IMR-90 (cell line): ENCODE results near the gene ROBO4. TPM values are rescaled to one million over a fixed set of nuclear protein-coding genes. Genes with fewer than 3 reads are reported as not detected.

Source experiments
- ATAC-seq: fragments of 200-7000 bp; cut with Tn5 transposase; 2 replicates; pipeline ENCODE4 v1.9.1; 2020; ENCODE audit warnings: low read depth, mild to moderate bottlenecking, moderate library complexity
- BruUV-seq: library from RNA; stranded (reverse); fragments of 400-500 nt; replicated peaks from 2 replicates; lab custom pipeline; 2021; lab: Mats Ljungman, UMichigan
- CTCF ChIA-PET: fragments of 300-600 bp; formaldehyde crosslinking; extraction: SDS; loops from one replicate; lab custom pipeline; 2021; ENCODE audit warnings: antibody characterized with exemption; lab: Yijun Ruan, JAX
- POLR2A ChIA-PET: fragments of 300-600 bp; sonication (Branson Sonifier 250); formaldehyde crosslinking; loops from one replicate; lab custom pipeline; 2022; ENCODE audit warnings: antibody characterized with exemption; ENCODE audit not compliant: unreplicated experiment; lab: Charles Lee
- DNase-seq: peaks from one replicate; pipeline ENCODE4 v3.0.0; 2013
- H2AFZ ChIP-seq: replicated peaks from 2 replicates; pipeline ENCODE3; 2013; ENCODE audit warnings: low read length, mild to moderate bottlenecking; ENCODE audit not compliant: poor library complexity
- H2AK5ac ChIP-seq: 2 replicates; pipeline ENCODE4 v1.6.1; 2013; ENCODE audit warnings: low read depth, low read length, inconsistent platforms
- H2AK9ac ChIP-seq: replicated peaks from 2 replicates; pipeline ENCODE3; 2013; ENCODE audit warnings: mild to moderate bottlenecking, low read depth, low read length, moderate library complexity; ENCODE audit not compliant: poor library complexity
- H2BK120ac ChIP-seq: 2 replicates; pipeline ENCODE4 v1.6.1; 2013; ENCODE audit warnings: low read depth, low read length, inconsistent platforms
- H2BK15ac ChIP-seq: 3 replicates; pipeline ENCODE4 v1.6.1; 2013; ENCODE audit warnings: low read depth, low read length, inconsistent platforms
- H2BK20ac ChIP-seq: 2 replicates; pipeline ENCODE4 v1.6.1; 2013; ENCODE audit warnings: low read depth, mild to moderate bottlenecking, inconsistent platforms, low read length, moderate library complexity
- H2BK5ac ChIP-seq: 2 replicates; pipeline ENCODE4 v1.6.1; 2013; ENCODE audit warnings: mild to moderate bottlenecking, low read depth, low read length, inconsistent platforms; ENCODE audit not compliant: poor library complexity, severe bottlenecking
- H3K14ac ChIP-seq: replicated peaks from 2 replicates; pipeline ENCODE4 v1.6.1; 2013; ENCODE audit warnings: low read depth, low read length, inconsistent platforms
- H3K18ac ChIP-seq: 2 replicates; pipeline ENCODE4 v1.6.1; 2013; ENCODE audit warnings: low read depth, low read length, control low read depth
- H3K23ac ChIP-seq: 2 replicates; pipeline ENCODE4 v1.6.1; 2013; ENCODE audit warnings: low read depth, low read length, inconsistent platforms
- H3K27ac ChIP-seq: 2 replicates; pipeline ENCODE4 v1.5.1; 2013; ENCODE audit warnings: mild to moderate bottlenecking, control low read depth, low read length; ENCODE audit not compliant: insufficient read depth
- H3K27me3 ChIP-seq: 2 replicates; pipeline ENCODE4 v1.6.1; 2013; ENCODE audit warnings: low read length; ENCODE audit not compliant: control insufficient read depth, insufficient read depth
- H3K36me3 ChIP-seq: 2 replicates; pipeline ENCODE4 v1.6.1; 2013; ENCODE audit warnings: low read length, mixed read lengths; ENCODE audit not compliant: control insufficient read depth, insufficient read depth
- H3K4ac ChIP-seq: 2 replicates; pipeline ENCODE4 v1.6.1; 2013; ENCODE audit warnings: low read depth, low read length, inconsistent platforms
- H3K4me1 ChIP-seq: 2 replicates; pipeline ENCODE4 v1.6.1; 2013; ENCODE audit warnings: low read length, mixed read lengths; ENCODE audit not compliant: control insufficient read depth, insufficient read depth
- H3K4me2 ChIP-seq: 2 replicates; pipeline ENCODE4 v1.6.1; 2013; ENCODE audit warnings: low read depth, mild to moderate bottlenecking, control low read depth, low read length, moderate library complexity
- H3K4me3 ChIP-seq: 2 replicates; pipeline ENCODE4 v1.5.1; 2013; ENCODE audit warnings: low read depth, mild to moderate bottlenecking, control low read depth, low read length, moderate library complexity; ENCODE audit not compliant: insufficient read depth
- H3K56ac ChIP-seq: 2 replicates; pipeline ENCODE4 v1.6.1; 2013; ENCODE audit warnings: low read length, inconsistent platforms; ENCODE audit not compliant: insufficient read depth; ENCODE audit errors: extremely low read depth
- H3K79me1 ChIP-seq, 2 experiments: 2 replicates each; pipeline ENCODE4 v1.6.1; 2013; ENCODE audit warnings: low read length in 2 of 2, inconsistent platforms in 1 of 2, low read depth in 1 of 2
- H3K9ac ChIP-seq: 2 replicates; pipeline ENCODE4 v1.6.1; 2013; ENCODE audit warnings: low read depth, low read length, control low read depth
- H3K9me1 ChIP-seq: 2 replicates; pipeline ENCODE4 v1.6.1; 2013; ENCODE audit warnings: low read length, inconsistent platforms; ENCODE audit not compliant: insufficient read depth
- H3K9me3 ChIP-seq: 2 replicates; pipeline ENCODE4 v1.6.1; 2013; ENCODE audit warnings: low read length; ENCODE audit not compliant: control insufficient read depth, insufficient read depth
- H4K20me1 ChIP-seq: 2 replicates; pipeline ENCODE4 v1.6.1; 2013; ENCODE audit warnings: low read length, inconsistent platforms; ENCODE audit not compliant: insufficient read depth
- H4K5ac ChIP-seq: 2 replicates; pipeline ENCODE4 v1.6.1; 2013; ENCODE audit warnings: mild to moderate bottlenecking, low read depth, low read length, control low read depth
- H4K8ac ChIP-seq, 2 experiments: 2 replicates each; pipeline ENCODE4 v1.6.1; 2013; ENCODE audit warnings: low read depth in 2 of 2, low read length in 2 of 2, control low read depth in 1 of 2, inconsistent platforms in 1 of 2
- H4K91ac ChIP-seq: 2 replicates; pipeline ENCODE4 v1.6.1; 2013; ENCODE audit warnings: low read depth, low read length, inconsistent platforms; ENCODE audit not compliant: insufficient read depth
- BHLHE40 ChIP-seq: fragments of 150-350 bp; IDR thresholded peaks from 2 replicates; pipeline ENCODE4 v1.6.1; 2016; ENCODE audit warnings: mild to moderate bottlenecking, low read depth, low read length
- CEBPB ChIP-seq: IDR thresholded peaks from 2 replicates; pipeline ENCODE4 v1.6.1; 2012; ENCODE audit warnings: low read depth, low read length, improper control_type of control experiment
- POLR2A ChIP-seq: IDR thresholded peaks from 2 replicates; pipeline ENCODE4 v1.6.1; 2012; ENCODE audit warnings: mild to moderate bottlenecking, low read depth, low read length
- SMC3 ChIP-seq: fragments of 150-350 bp; IDR thresholded peaks from 2 replicates; pipeline ENCODE4 v1.6.1; 2016; ENCODE audit warnings: low read depth, mild to moderate bottlenecking, antibody characterized with exemption, low read length, moderate library complexity
- WGBS, 2 experiments: methylation state at CpG; one replicate each; pipeline versions ENCODE4 v1.1.5 to v1.1.7; 2013; ENCODE audit warnings: missing lambda C conversion rate in 2 of 2; ENCODE audit not compliant: insufficient read length in 1 of 2; ENCODE audit errors: extremely low coverage in 2 of 2; 5-methylcytosine and 5-hydroxymethylcytosine counted together
- dilution Hi-C: fragments of 300-500 bp; cut with HindIII; formaldehyde crosslinking; loops from one replicate; pipeline ENCODE4 v1.14.3; 2018; ENCODE audit warnings: low sequenced_read_pairs; ENCODE audit not compliant: unreplicated experiment
- in situ Hi-C: fragments of 300-500 bp; cut with MboI; formaldehyde crosslinking; loops from 3 replicates; pipeline ENCODE4 v1.14.3; 2019; ENCODE audit warnings: low sequenced_read_pairs, inconsistent platforms, mixed read lengths
- intact Hi-C: fragments of 100-400 bp; cut with micrococcal nuclease; formaldehyde crosslinking; loops from 2 replicates; pipeline ENCODE4 v1.10.0; 2022
- polyA plus RNA-seq, 3 experiments: library from polyadenylated mRNA; depleted of rRNA; stranded (reverse); fragments of >200 nt; gene quantifications; 2 replicates each; pipeline ENCODE4 v1.2.3, GENCODE V29; 2012; ENCODE audit warnings: low replicate concordance in 1 of 3
- total RNA-seq: library from RNA; depleted of rRNA; stranded (reverse); fragments of >200 nt; gene quantifications from 2 replicates; pipeline ENCODE4 v1.2.3, GENCODE V29; 2012

The ROBO4 gene
- total and polyA plus RNA-seq, 2 of the 4 experiments (the other 2 are of a cell fraction), result 0.72 to 0.82 TPM

DNA sequence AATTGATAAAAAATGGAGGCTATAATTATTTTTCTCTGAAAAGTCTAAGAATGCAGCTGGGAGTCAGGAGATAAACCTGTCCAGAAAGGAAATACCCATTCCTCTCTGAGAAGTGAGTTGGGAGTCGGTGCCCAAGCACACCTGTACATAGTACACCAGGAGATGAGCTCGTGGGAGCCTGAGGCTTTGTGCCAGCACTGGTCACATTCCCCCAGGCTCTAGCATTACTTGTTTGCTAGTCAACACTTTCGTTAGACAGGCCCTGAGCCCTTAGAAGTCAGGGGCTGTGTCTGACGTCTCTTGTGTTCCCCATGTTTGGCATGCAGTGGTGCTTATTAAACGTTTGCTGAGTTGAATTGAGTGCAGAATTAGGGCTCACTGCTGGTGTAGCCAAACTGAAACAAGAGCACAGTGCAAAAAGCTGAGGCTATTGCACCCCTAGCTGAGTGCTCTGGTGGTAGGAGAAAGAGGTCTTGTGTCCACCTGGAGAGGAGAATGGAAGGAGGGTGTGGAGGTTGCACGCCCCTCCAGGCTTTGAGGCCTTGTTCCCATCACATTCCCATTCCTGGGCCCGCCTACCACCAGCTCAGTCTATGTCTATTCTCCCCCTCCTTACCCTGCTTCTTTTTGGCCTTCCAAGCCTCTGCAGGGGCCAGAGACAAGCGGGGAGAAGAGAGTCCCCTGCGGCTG, 6.8 kb downstream of the ROBO4 start (continued):
- TF ChIP-seq POLR2A, result no peak

DNA sequence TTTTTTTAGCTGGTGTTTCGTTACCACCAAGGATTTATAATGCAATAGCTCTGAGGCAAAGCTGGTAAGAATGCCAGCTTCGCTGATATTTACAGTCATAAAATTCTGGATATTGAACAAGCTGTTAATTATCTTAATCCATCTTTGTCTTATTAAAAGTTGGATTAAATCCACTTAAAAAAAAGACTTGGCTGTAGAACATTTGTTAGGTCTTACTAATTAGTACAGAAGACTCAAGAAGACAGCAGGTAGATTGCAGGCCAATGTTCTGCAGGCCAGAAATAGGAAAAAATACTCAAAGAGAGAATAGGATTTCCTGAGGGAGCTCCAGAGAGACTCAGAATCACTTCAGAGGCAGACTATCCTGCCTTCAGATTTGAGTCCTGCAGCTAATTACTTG, 7.5 kb downstream of the ROBO4 start:
- Histone ChIP-seq H3K4me2 (no peak overlapping the region), H4K91ac (no peak overlapping the region), H3K56ac (no peak overlapping the region), H3K18ac (no peak overlapping the region), H2AFZ (no peak overlapping the region), H4K8ac (no peak overlapping the region), H2BK20ac (no peak overlapping the region), H3K9ac (no peak overlapping the region), H2BK120ac (no peak overlapping the region), H2AK9ac (no peak overlapping the region), H3K27ac (no peak overlapping the region), H3K9me1 (0 out of 2 replicates have a peak, but pooled peaks cover 3% of the 10 kb centered on the region), H3K4me1 (peaks cover 2% of the 10 kb centered on the region; the same call in 1 of the 2 replicates), H2AK5ac (no peak overlapping the region), H3K23ac (no peak overlapping the region), H3K14ac (no peak overlapping the region), H3K36me3 (no peaks in the 10 kb centered on the region), H3K4ac (no peak overlapping the region), H3K4me3 (no peak overlapping the region), H4K20me1 (no peaks in the 10 kb centered on the region), H2BK15ac (no peak overlapping the region), H3K27me3 (no peaks in the 10 kb centered on the region), H3K79me1 (no peaks in the 10 kb centered on the region), H4K5ac (no peak overlapping the region), H3K9me3 (no peaks in the 10 kb centered on the region), H2BK5ac (no peak overlapping the region)
- DNase-seq (no peak), ATAC-seq (no peak)
- TF ChIP-seq BHLHE40, result no peak
- no peak for TF ChIP-seq SMC3
- no peak for TF ChIP-seq CEBPB
- WGBS, 2 experiments, result no CpG with 5 or more reads among the region's 2 CpGs
- BruUV-seq, result no TSS peak
- in situ Hi-C loops (no loop called here), dilution Hi-C loops (no loop called here), intact Hi-C loops (no loop called here)
- POLR2A ChIA-PET, result interaction anchor here (0.7 kb wide), 1 partner anchor 499 kb away, joined by 3 read pairs; no protein-coding TSS in a partner anchor
- CTCF ChIA-PET, result interaction anchor here (0.6 kb wide), 1 partner anchor 1550 kb away, joined by 3 read pairs; no protein-coding TSS in a partner anchor
